ENCODE measurements around the gene GOLGA8F.
"Not testable (repeated sequence)": the region's sequence is repeated elsewhere in the genome, so short reads cannot be mapped to it uniquely, and the experiment has no call there.

DNA sequence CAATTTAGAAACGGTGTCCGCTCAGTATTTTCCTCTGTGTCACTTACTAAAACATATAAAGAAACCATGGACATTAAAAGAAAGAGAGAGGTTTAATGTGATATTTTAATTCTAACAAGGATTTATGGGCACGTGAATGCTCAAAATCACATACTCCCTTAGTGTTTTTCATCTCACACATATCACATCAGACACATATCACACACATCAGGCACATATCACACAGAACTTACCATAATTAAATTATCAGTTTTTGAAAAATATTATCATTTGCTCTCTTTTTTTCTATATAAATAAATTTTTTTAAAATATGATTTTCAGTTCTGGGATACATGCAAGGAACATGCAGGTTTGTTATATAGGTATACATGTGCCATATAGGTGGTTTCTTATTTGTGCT, 42.0 kb downstream of the GOLGA8F start:
- not testable (repeated sequence) for TF ChIP-seq EP300, POLR2A, POLR2AphosphoS5 (IDR thresholded peaks at IDR 0.05)
- TF ChIP-seq, protein P1, sequence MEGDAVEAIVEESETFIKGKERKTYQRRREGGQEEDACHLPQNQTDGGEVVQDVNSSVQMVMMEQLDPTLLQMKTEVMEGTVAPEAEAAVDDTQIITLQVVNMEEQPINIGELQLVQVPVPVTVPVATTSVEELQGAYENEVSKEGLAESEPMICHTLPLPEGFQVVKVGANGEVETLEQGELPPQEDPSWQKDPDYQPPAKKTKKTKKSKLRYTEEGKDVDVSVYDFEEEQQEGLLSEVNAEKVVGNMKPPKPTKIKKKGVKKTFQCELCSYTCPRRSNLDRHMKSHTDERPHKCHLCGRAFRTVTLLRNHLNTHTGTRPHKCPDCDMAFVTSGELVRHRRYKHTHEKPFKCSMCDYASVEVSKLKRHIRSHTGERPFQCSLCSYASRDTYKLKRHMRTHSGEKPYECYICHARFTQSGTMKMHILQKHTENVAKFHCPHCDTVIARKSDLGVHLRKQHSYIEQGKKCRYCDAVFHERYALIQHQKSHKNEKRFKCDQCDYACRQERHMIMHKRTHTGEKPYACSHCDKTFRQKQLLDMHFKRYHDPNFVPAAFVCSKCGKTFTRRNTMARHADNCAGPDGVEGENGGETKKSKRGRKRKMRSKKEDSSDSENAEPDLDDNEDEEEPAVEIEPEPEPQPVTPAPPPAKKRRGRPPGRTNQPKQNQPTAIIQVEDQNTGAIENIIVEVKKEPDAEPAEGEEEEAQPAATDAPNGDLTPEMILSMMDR (IDR thresholded peaks at IDR 0.05), result not testable (repeated sequence)

Data from stomach (tissue), 4 donors.